Tibial artery (tissue), 4 donors: ENCODE data around the gene TMEM51.

Experiments
- DNase-seq, 2 donors: peaks; one replicate each; pipeline ENCODE4 v3.0.0-alpha.2; 2019
- H3K27ac ChIP-seq, 2 donors: fragments of 200-600 bp; sonication (generic) in 1 of 2; 1 replicate in 1 of 2; 2 replicates in 1 of 2; pipeline ENCODE4 v1.5.1; 2018 to 2019; ENCODE audit warnings: mild to moderate bottlenecking in 1 of 2
- H3K27me3 ChIP-seq, 2 donors: fragments of 200-600 bp; sonication (generic) in 1 of 2; one replicate each; pipeline versions ENCODE4 v1.5.1 to v1.6.0; 2016 to 2019
- H3K36me3 ChIP-seq, 3 donors: fragments of 200-600 bp; sonication (generic) in 2 of 3; one replicate each; pipeline ENCODE4 v1.5.1; 2016 to 2019; ENCODE audit warnings: mild to moderate bottlenecking in 2 of 3
- H3K4me1 ChIP-seq, 4 donors: fragments of 200-600 bp; sonication (generic) in 2 of 4; 1 replicate in 3 of 4; 2 replicates in 1 of 4; pipeline ENCODE4 v1.5.1; 2016 to 2019
- H3K4me3 ChIP-seq, 2 donors: fragments of 200-600 bp; sonication (generic) in 1 of 2; 1 replicate in 1 of 2; 2 replicates in 1 of 2; pipeline ENCODE4 v1.5.1; 2018 to 2019; ENCODE audit warnings: mild to moderate bottlenecking in 2 of 2
- H3K9me3 ChIP-seq, 3 donors: fragments of 200-600 bp; sonication (generic) in 1 of 3; one replicate each; pipeline ENCODE4 v1.5.1; 2016 to 2019
- CTCF ChIP-seq, 2 experiments: fragments of 200-600 bp in 1 of 2; fragments of 450-650 bp in 1 of 2; IDR thresholded peaks; one replicate each; pipeline ENCODE4 v1.5.1; 2017 to 2019; ENCODE audit warnings: antibody characterized with exemption in 2 of 2, mild to moderate bottlenecking in 1 of 2, moderate library complexity in 1 of 2
- intact Hi-C: fragments of 100-400 bp; cut with DNase I; formaldehyde crosslinking; loops from one replicate; pipeline ENCODE4 v1.15.0; 2023; ENCODE audit warnings: low total_unique reads

TMEM51 gene

DNA sequence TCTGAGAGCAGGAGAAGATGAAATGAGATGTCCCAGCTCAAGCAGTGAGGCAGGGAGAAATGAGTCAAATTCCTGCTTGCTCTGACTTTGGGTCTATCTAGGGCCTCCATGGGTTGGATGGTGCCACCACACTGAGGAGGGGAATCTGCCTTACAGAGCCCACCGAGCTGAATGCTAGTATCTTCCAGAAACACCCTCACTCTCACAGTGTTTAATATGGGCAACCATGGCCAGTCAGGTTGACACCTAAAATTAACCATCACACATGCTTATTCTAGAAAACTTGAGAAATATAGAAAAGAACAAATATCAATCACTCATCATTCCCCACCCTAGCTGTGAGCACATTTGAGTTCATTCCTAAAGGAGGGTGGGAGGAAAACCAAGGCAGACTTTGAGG is 64.1 kb downstream of the TMEM51 start:
- Histone ChIP-seq H3K4me3 (no peak overlapping the region), H3K4me1 (peaks cover 0 to 30% (median 26%) of the 10 kb centered on the region in 4 donors), H3K9me3 (no peaks in the 10 kb centered on the region), H3K27me3 (no peaks in the 10 kb centered on the region), H3K36me3 (peaks cover 6 to 19% (median 9%) of the 10 kb centered on the region in 3 donors), H3K27ac (no peak overlapping the region)
- intact Hi-C loops = no loop called here
- no peak for TF ChIP-seq CTCF (IDR thresholded peaks at IDR 0.05)
- DNase-seq = no peak

DNA sequence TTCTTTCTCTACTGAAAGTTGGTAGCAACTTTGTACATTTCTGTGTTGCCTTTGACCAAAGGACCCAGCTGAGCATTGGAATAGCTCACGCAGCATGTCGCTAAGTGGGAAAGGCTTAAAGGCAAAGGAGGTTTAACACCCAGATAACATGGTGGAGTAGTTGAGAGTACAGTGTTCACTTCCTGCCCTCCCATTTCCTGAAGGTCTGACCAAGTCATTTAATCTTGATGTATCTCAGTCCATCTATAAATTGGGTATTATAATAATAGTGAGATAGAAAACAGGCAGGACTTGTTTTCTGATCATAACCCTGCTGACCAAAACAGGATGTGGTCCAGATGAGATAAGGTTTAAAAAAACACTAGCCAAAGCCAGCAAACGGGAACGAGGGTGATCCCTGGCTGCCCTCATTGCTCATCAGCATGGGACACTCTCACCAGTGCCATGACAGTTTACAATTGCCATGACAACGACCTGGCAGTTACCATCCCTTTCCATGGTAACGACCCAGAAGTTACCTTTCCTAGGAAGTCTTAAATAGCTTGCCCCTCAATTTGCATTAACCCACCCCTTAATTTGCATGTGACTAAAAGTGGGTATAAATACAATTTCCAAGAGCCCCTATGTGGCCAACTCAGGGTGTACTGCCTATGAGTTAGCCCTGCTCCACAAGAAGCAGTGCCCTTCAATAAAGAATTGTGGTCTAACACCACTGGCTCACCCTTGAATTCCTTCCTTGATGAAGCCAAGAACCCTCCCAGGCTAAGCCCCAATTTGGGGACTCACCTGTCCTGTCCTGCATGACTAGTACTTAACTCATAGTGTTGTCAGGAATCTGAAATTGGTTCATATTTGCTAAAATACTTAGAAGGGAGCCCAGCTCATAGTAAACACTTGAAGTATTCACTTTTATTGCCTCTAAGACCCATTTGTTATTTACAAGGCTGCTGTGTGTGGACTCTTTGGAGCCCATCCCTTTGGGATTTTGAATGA is 65.0 kb downstream of the TMEM51 start:
- TF ChIP-seq CTCF (IDR thresholded peaks at IDR 0.05) = no peak
- DNase-seq = no peak
- intact Hi-C loops = no loop called here
- peaks cover 0 to 21% (median 18%) of the 10 kb centered on the region in 4 donors for H3K4me1 ChIP-seq
- H3K27ac ChIP-seq = no peak overlapping the region
- H3K9me3 ChIP-seq = no peaks in the 10 kb centered on the region
- H3K27me3 ChIP-seq = no peaks in the 10 kb centered on the region
- peaks cover 6 to 19% (median 9%) of the 10 kb centered on the region in 3 donors for H3K36me3 ChIP-seq
- no peak overlapping the region for H3K4me3 ChIP-seq

DNA sequence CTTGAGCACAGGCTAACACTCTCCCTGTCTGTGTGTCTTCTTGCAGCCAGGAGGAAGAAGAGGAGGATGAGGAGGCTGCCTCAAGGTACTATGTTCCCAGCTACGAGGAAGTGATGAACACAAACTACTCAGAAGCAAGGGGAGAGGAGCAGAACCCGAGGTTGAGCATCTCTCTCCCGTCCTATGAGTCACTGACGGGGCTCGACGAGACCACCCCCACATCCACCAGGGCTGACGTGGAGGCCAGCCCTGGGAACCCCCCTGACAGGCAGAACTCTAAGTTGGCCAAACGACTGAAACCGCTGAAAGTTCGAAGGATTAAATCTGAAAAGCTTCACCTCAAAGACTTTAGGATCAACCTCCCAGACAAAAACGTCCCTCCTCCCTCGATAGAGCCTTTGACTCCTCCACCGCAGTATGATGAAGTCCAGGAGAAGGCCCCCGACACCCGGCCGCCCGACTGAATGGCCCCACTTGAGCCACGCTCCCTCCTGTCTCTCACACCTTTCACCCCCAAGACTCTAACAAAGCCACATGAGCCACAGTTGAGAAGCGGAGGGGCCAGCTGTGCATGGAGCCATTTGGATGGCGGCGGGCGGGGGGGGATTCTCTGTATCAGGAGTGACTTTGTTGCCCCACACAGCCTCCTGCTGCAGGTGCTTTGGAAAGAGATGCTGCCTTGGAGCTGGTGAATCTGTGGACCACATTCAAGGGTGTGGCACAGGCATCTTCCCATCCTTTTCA is 65.9 kb downstream of the TMEM51 start:
- H3K4me3 ChIP-seq = no peak overlapping the region
- no peaks in the 10 kb centered on the region for H3K9me3 ChIP-seq
- DNase-seq = no peak
- no peak for TF ChIP-seq CTCF (IDR thresholded peaks at IDR 0.05)
- no peak overlapping the region for H3K27ac ChIP-seq
- peaks cover 0 to 12% (median 9%) of the 10 kb centered on the region in 4 donors for H3K4me1 ChIP-seq
- H3K27me3 ChIP-seq = no peaks in the 10 kb centered on the region
- intact Hi-C loops = no loop called here
- peaks cover 6 to 19% (median 9%) of the 10 kb centered on the region in 3 donors for H3K36me3 ChIP-seq

GRCh38 chr1:15220024-15220392 is 66.5 kb downstream of the TMEM51 start:
- TF ChIP-seq CTCF (IDR thresholded peaks at IDR 0.05) = no peak
- Histone ChIP-seq H3K36me3 (peaks cover 6 to 19% (median 9%) of the 10 kb centered on the region in 3 donors), H3K9me3 (no peaks in the 10 kb centered on the region), H3K27me3 (no peaks in the 10 kb centered on the region), H3K27ac (no peak overlapping the region), H3K4me1 (peaks cover 0 to 7% (median 4%) of the 10 kb centered on the region in 4 donors), H3K4me3 (no peak overlapping the region)
- intact Hi-C loops = no loop called here
- DNase-seq = no peak

DNA sequence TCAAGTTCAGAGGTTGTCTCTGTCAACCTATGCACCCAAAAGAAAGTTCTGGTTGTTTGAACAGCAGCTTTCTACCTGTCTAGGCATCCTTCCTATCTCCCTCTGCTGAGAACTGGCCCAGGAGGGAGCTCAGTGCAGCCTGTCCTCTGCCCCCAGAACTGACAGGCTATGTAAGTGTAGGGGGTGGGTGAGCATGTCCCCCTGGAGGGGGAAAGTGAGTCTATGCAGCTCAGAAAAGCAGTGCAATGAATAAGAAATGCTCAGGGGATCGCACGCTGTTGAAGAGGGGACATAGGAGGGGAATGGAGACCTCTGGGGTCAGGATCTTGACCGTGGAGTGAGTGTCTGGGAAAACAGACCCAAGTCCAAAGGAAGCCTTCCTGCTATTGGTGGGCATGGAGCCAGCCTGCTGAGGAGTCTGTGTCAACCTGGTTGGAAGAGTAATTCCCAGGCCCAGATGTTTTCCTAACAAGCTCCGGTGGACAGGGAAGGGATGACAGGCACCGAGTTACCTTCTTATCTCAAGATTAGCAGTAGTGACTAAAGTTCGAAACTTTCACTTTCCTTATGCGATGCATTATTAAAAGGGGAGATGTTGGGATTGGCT is 67.4 kb downstream of the TMEM51 start:
- intact Hi-C loops = no loop called here
- no peaks in the 10 kb centered on the region for H3K27me3 ChIP-seq
- H3K36me3 ChIP-seq = peaks cover 6 to 19% (median 9%) of the 10 kb centered on the region in 3 donors
- DNase-seq = no peak
- H3K9me3 ChIP-seq = no peaks in the 10 kb centered on the region
- H3K4me1 ChIP-seq = no peaks in the 10 kb centered on the region
- no peak overlapping the region for H3K27ac ChIP-seq
- no peak for TF ChIP-seq CTCF (IDR thresholded peaks at IDR 0.05)
- no peak overlapping the region for H3K4me3 ChIP-seq
